D721Med (cell line): ENCODE data around the gene OR52M1.

Source experiments
- DNase-seq: peaks from one replicate; pipeline ENCODE4 v3.0.0; 2011; ENCODE audit warnings: low spot score; ENCODE audit not compliant: insufficient read length
- FAIRE-seq: peaks from 2 replicates; lab custom pipeline; 2011; peaks lifted over from hg19 to GRCh38; lab: Jason Lieb, UNC
- TF ChIP-seq, protein P1 (sequence below): IDR thresholded peaks from 2 replicates; pipeline ENCODE4 v1.5.1; 2012; ENCODE audit warnings: mild to moderate bottlenecking, control low read depth; ENCODE audit not compliant: insufficient read depth; ENCODE audit errors: missing control alignments

The OR52M1 gene

GRCh38 chr11:4593739-4594138 lies 48.7 kb downstream of the OR52M1 start, which contains the start of gene OR52I1:
Gene OR52I1, plus strand, starts transcription at chr11:4594039. Its CDS starts 0 bp downstream, at chr11:4594039.
- TF ChIP-seq, protein P1, sequence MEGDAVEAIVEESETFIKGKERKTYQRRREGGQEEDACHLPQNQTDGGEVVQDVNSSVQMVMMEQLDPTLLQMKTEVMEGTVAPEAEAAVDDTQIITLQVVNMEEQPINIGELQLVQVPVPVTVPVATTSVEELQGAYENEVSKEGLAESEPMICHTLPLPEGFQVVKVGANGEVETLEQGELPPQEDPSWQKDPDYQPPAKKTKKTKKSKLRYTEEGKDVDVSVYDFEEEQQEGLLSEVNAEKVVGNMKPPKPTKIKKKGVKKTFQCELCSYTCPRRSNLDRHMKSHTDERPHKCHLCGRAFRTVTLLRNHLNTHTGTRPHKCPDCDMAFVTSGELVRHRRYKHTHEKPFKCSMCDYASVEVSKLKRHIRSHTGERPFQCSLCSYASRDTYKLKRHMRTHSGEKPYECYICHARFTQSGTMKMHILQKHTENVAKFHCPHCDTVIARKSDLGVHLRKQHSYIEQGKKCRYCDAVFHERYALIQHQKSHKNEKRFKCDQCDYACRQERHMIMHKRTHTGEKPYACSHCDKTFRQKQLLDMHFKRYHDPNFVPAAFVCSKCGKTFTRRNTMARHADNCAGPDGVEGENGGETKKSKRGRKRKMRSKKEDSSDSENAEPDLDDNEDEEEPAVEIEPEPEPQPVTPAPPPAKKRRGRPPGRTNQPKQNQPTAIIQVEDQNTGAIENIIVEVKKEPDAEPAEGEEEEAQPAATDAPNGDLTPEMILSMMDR, result no peak
- FAIRE-seq, result no peak
- DNase-seq, result no peak
